ENCODE measurements around the gene TBX4. TPM values are rescaled to one million over a fixed set of nuclear protein-coding genes. Genes with fewer than 3 reads are reported as not detected.
"Not testable (repeated sequence)": the region's sequence is repeated elsewhere in the genome, so short reads cannot be mapped to it uniquely, and the experiment has no call there.

TBX4 gene
- total RNA-seq, 1 experiment from 2014 or later = not detected

- Histone ChIP-seq H3K4me3 (no peak overlapping the region), H3K79me2 (ENCODE audit: low read depth) (no peaks in the 10 kb centered on the region), H4K20me1 (ENCODE audit: insufficient read depth) (no peaks in the 10 kb centered on the region), H2AFZ (no peak overlapping the region), H3K9me2 (ENCODE audit: insufficient read depth) (no peaks in the 10 kb centered on the region; the same call in 1 of the 2 replicates), H3K27ac (no peak overlapping the region), H3K9me3 (ENCODE audit: insufficient read depth, low read depth) (no peaks in the 10 kb centered on the region; the same call in 1 of the 2 replicates), H3K27me3 (ENCODE audit: insufficient read depth, low read depth) (no peaks in the 10 kb centered on the region), H3F3A (ENCODE audit: insufficient read depth, low read depth) (peaks cover 13% of the 10 kb centered on the region; the same call in 1 of the 2 replicates), H3K4me1 (replicated peaks; ENCODE audit: insufficient read depth) (peaks cover 18% of the 10 kb centered on the region; the same call in 1 of the 2 replicates), H3K4me2 (no peak overlapping the region), H3K36me3 (ENCODE audit: low read depth) (no peaks in the 10 kb centered on the region)
- no TSS peak for BruUV-seq (replicated peaks)
- intact Hi-C loops (cut with micrococcal nuclease; ENCODE audit: unreplicated experiment) = no loop called here
- POLR2A ChIA-PET (ENCODE audit: unreplicated experiment) = no interaction called here
- CTCF ChIA-PET = no interaction called here
- TF ChIP-seq CTCF (conservative IDR thresholded peaks at IDR 0.05) = no peak
- no peak for TF ChIP-seq EZH2 (IDR thresholded peaks at IDR 0.05; ENCODE audit: low read depth)
- no peak for DNase-seq
Measured at GRCh38 chr17:61427567-61427966, 24.7 kb upstream of the TBX4 start.

GRCh38 chr17:61429274-61429673 is 22.9 kb upstream of the TBX4 start:
- no peaks in the 10 kb centered on the region; the same call in 1 of the 2 replicates for H3K9me2 ChIP-seq (ENCODE audit: insufficient read depth)
- intact Hi-C loops (cut with micrococcal nuclease; ENCODE audit: unreplicated experiment) = no loop called here
- no peak overlapping the region for H3K27ac ChIP-seq
- DNase-seq = no peak
- no peak overlapping the region for H3K4me2 ChIP-seq
- no peaks in the 10 kb centered on the region for H3K36me3 ChIP-seq (ENCODE audit: low read depth)
- no TSS peak for BruUV-seq (replicated peaks)
- H3K9me3 ChIP-seq (ENCODE audit: insufficient read depth, low read depth) = no peaks in the 10 kb centered on the region; the same call in 1 of the 2 replicates
- TF ChIP-seq CTCF (conservative IDR thresholded peaks at IDR 0.05) = no peak
- H4K20me1 ChIP-seq (ENCODE audit: insufficient read depth) = no peaks in the 10 kb centered on the region
- H3F3A ChIP-seq (ENCODE audit: insufficient read depth, low read depth) = peaks cover 13% of the 10 kb centered on the region; the same call in 1 of the 2 replicates
- POLR2A ChIA-PET (ENCODE audit: unreplicated experiment) = no interaction called here
- no peak overlapping the region for H3K4me3 ChIP-seq
- H2AFZ ChIP-seq = no peak overlapping the region
- CTCF ChIA-PET = no interaction called here
- H3K27me3 ChIP-seq (ENCODE audit: insufficient read depth, low read depth) = no peaks in the 10 kb centered on the region
- no peaks in the 10 kb centered on the region for H3K79me2 ChIP-seq (ENCODE audit: low read depth)
- peaks cover 18% of the 10 kb centered on the region; the same call in 1 of the 2 replicates for H3K4me1 ChIP-seq (replicated peaks; ENCODE audit: insufficient read depth)

DNA sequence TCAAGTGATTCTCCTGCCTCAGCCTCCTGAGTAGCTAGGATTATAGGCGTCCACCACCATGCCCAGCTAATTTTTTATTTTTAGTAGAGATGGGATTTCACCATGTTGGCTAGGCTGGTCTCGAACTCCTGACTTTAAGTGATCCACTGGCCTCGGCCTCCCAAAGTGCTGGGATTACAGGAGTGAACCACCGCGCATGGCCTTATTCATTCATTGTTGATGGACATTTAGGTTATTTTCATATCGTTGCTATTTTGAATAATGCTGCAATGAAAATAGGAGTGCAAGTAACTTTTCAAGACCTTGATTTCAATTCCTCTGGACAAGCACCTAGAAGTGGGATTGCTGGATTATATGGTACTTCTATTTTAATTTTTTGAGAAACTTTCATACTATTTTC is 22.4 kb upstream of the TBX4 start:
- CTCF ChIA-PET; H4K20me1 ChIP-seq (ENCODE audit: insufficient read depth): not testable (repeated sequence)

More for the DNA sequence above, 22.4 kb upstream of the TBX4 start:
- H3K4me3 ChIP-seq; POLR2A ChIA-PET (ENCODE audit: unreplicated experiment); H2AFZ ChIP-seq; H3K79me2 ChIP-seq (ENCODE audit: low read depth); H3K36me3 ChIP-seq (ENCODE audit: low read depth); DNase-seq; H3K27me3 ChIP-seq (ENCODE audit: insufficient read depth, low read depth); H3K9me2 ChIP-seq (ENCODE audit: insufficient read depth); H3K27ac ChIP-seq; BruUV-seq (replicated peaks); H3K4me2 ChIP-seq; intact Hi-C loops (cut with micrococcal nuclease; ENCODE audit: unreplicated experiment); H3K9me3 ChIP-seq (ENCODE audit: insufficient read depth, low read depth): not testable (repeated sequence)
- peaks cover 18% of the 10 kb centered on the region; the same call in 1 of the 2 replicates for H3K4me1 ChIP-seq (replicated peaks; ENCODE audit: insufficient read depth)
- H3F3A ChIP-seq (ENCODE audit: insufficient read depth, low read depth) = peaks cover 13% of the 10 kb centered on the region; the same call in 1 of the 2 replicates

All from PC-9 (cell line).